Upper lobe of left lung (tissue), 4 donors: ENCODE results near the gene CEP295NL.

Experiments
- CTCF ChIP-seq, 6 experiments: fragments of 450-650 bp in 4 of 6; fragments of 200-600 bp in 2 of 6; sonication (generic) in 2 of 6; IDR thresholded peaks; one replicate each; pipeline ENCODE4 v1.5.1; 2016 to 2019; ENCODE audit warnings: antibody characterized with exemption in 6 of 6
- EP300 ChIP-seq, 4 donors: sonication (generic); formaldehyde crosslinking; IDR thresholded peaks; one replicate each; pipeline ENCODE4 v1.5.1; 2017; ENCODE audit warnings: antibody characterized with exemption in 4 of 4, control low read depth in 2 of 4
- POLR2A ChIP-seq, 4 donors: fragments of 450-650 bp; IDR thresholded peaks; one replicate each; pipeline ENCODE4 v1.5.1; 2016 to 2017; ENCODE audit warnings: antibody characterized with exemption in 4 of 4, mild to moderate bottlenecking in 2 of 4
- POLR2AphosphoS5 ChIP-seq, 2 donors: sonication (generic); formaldehyde crosslinking; IDR thresholded peaks; one replicate each; pipeline ENCODE4 v1.5.1; 2017; ENCODE audit warnings: antibody characterized with exemption in 2 of 2

DNA sequence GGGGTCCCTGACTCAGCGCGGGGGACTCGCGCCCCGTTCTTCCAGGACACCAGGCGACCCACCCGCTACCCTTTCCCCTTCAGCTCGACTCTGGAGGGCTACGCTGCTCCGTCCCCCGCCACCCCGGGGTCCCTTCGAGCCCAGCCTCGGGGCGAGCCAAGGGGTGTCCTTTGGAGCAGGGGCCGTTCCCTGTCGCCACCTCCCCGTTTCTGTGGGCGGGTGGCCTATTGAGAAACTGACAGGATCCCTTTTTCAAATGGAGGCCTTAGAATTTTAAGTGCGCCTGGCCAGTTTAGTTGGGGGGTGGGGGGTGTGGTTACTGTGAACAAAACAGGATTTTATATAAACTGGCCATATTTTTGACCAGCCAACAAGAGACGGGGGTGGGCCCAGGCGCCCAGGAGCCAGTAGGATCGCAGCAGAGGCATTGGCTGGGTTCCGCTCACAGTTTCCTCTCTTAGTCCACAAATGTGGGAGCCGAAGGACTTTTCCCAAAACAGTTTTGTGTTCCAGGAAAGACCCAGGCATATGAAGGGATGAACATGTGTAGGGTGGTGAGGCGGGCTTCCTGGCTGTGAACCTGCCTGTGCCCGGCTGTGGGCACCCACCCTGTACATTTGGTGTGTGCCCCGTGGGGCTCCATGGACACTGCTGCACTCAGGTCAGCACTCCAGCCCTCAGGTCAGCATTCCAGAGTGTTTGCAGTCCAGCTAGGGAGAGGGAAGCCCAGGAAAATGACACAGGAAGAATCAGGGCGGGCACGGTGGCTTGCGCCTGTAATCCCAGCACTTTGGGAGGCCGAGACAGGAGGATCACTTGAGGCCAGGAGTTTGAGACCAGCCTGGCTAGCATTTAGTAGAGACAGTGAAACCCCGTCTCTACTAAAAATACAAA lies 22.9 kb upstream of the CEP295NL start:
- TF ChIP-seq POLR2AphosphoS5 (IDR thresholded peaks at IDR 0.05), result no peak
- peak in 2 of 4 donors; percentile 5 to 44 for TF ChIP-seq POLR2A (IDR thresholded peaks at IDR 0.05)
- no peak for TF ChIP-seq CTCF (IDR thresholded peaks at IDR 0.05)
- no peak for TF ChIP-seq EP300 (IDR thresholded peaks at IDR 0.05)
